Peyer's patch (tissue), 4 donors: ENCODE measurements around the gene GLS. TPM values are rescaled to one million over a fixed set of nuclear protein-coding genes. Genes with fewer than 3 reads are reported as not detected.

Source experiments
- DNase-seq, 3 donors: peaks; one replicate each; pipeline ENCODE4 v3.0.0-alpha.2; 2017 to 2019
- H3K27ac ChIP-seq, 4 donors: fragments of 200-600 bp; sonication (generic); one replicate each; pipeline ENCODE4 v1.5.1; 2016 to 2019
- H3K27me3 ChIP-seq, 2 donors: fragments of 200-600 bp; sonication (generic); one replicate each; pipeline ENCODE4 v1.5.1; 2019
- H3K36me3 ChIP-seq, 3 donors: fragments of 200-600 bp; sonication (generic); one replicate each; pipeline ENCODE4 v1.5.1; 2016 to 2019
- H3K4me1 ChIP-seq, 4 donors: fragments of 200-600 bp; sonication (generic); one replicate each; pipeline ENCODE4 v1.5.1; 2016 to 2019
- H3K4me3 ChIP-seq, 4 donors: fragments of 200-600 bp; sonication (generic); 1 replicate in 3 of 4; 2 replicates in 1 of 4; pipeline ENCODE4 v1.5.1; 2016 to 2019; ENCODE audit warnings: mild to moderate bottlenecking in 1 of 4
- H3K9me3 ChIP-seq, 4 donors: fragments of 200-600 bp; sonication (generic); one replicate each; pipeline ENCODE4 v1.5.1; 2016 to 2019; ENCODE audit warnings: mild to moderate bottlenecking in 1 of 4
- POLR2A ChIP-seq, 2 donors: fragments of 450-650 bp; IDR thresholded peaks; one replicate each; pipeline ENCODE4 v1.5.1; 2017; ENCODE audit warnings: antibody characterized with exemption in 2 of 2, mild to moderate bottlenecking in 2 of 2, moderate library complexity in 2 of 2
- total RNA-seq, 4 donors: library from RNA; depleted of rRNA; stranded (reverse); fragments of >200 nt; gene quantifications; one replicate each; pipeline ENCODE4 v1.1.0, GENCODE V29; 2016
- TF ChIP-seq, protein P1 (sequence below), 6 experiments: fragments of 450-650 bp in 4 of 6; fragments of 200-600 bp in 2 of 6; sonication (generic) in 1 of 6; IDR thresholded peaks; one replicate each; pipeline ENCODE4 v1.5.1; 2017 to 2019; ENCODE audit warnings: antibody characterized with exemption in 6 of 6, mild to moderate bottlenecking in 3 of 6, moderate library complexity in 1 of 6

The GLS gene
- total RNA-seq, 4 donors from 2014 or later, result 232 to 298 (median 258) TPM

GRCh38 chr2:190938771-190939335 lies 58.2 kb downstream of the GLS start:
- no peak overlapping the region for H3K4me3 ChIP-seq
- TF ChIP-seq, protein P1, sequence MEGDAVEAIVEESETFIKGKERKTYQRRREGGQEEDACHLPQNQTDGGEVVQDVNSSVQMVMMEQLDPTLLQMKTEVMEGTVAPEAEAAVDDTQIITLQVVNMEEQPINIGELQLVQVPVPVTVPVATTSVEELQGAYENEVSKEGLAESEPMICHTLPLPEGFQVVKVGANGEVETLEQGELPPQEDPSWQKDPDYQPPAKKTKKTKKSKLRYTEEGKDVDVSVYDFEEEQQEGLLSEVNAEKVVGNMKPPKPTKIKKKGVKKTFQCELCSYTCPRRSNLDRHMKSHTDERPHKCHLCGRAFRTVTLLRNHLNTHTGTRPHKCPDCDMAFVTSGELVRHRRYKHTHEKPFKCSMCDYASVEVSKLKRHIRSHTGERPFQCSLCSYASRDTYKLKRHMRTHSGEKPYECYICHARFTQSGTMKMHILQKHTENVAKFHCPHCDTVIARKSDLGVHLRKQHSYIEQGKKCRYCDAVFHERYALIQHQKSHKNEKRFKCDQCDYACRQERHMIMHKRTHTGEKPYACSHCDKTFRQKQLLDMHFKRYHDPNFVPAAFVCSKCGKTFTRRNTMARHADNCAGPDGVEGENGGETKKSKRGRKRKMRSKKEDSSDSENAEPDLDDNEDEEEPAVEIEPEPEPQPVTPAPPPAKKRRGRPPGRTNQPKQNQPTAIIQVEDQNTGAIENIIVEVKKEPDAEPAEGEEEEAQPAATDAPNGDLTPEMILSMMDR (IDR thresholded peaks at IDR 0.05), result no peak
- no peak for TF ChIP-seq POLR2A (IDR thresholded peaks at IDR 0.05)
- no peaks in the 10 kb centered on the region for H3K9me3 ChIP-seq
- no peaks in the 10 kb centered on the region for H3K4me1 ChIP-seq
- H3K36me3 ChIP-seq, result peaks cover 0 to 2% (median 0%) of the 10 kb centered on the region in 3 donors
- H3K27ac ChIP-seq, result no peak overlapping the region
- no peak for DNase-seq
- no peaks in the 10 kb centered on the region for H3K27me3 ChIP-seq

GRCh38 chr2:190940454-190940853 lies 59.8 kb downstream of the GLS start:
- Histone ChIP-seq H3K27ac (no peak overlapping the region), H3K9me3 (no peaks in the 10 kb centered on the region), H3K27me3 (no peaks in the 10 kb centered on the region), H3K36me3 (no peaks in the 10 kb centered on the region), H3K4me1 (no peaks in the 10 kb centered on the region), H3K4me3 (no peak overlapping the region)
- DNase-seq, result no peak
- TF ChIP-seq POLR2A (IDR thresholded peaks at IDR 0.05), result no peak
- TF ChIP-seq, protein P1 (IDR thresholded peaks at IDR 0.05), result no peak

GRCh38 chr2:190941571-190941970 lies 61.0 kb downstream of the GLS start:
- Histone ChIP-seq H3K9me3 (no peaks in the 10 kb centered on the region), H3K27ac (no peak overlapping the region), H3K4me1 (no peaks in the 10 kb centered on the region), H3K36me3 (no peaks in the 10 kb centered on the region), H3K4me3 (no peak overlapping the region), H3K27me3 (no peaks in the 10 kb centered on the region)
- TF ChIP-seq, protein P1 (IDR thresholded peaks at IDR 0.05), result no peak
- no peak for TF ChIP-seq POLR2A (IDR thresholded peaks at IDR 0.05)
- DNase-seq, result no peak

- Histone ChIP-seq H3K4me3 (no peak overlapping the region), H3K27ac (no peak overlapping the region), H3K27me3 (no peaks in the 10 kb centered on the region), H3K36me3 (no peaks in the 10 kb centered on the region), H3K4me1 (peaks cover 0 to 7% (median 2%) of the 10 kb centered on the region in 4 donors), H3K9me3 (no peaks in the 10 kb centered on the region)
- DNase-seq, result no peak
- TF ChIP-seq, protein P1 (IDR thresholded peaks at IDR 0.05), result no peak
- TF ChIP-seq POLR2A (IDR thresholded peaks at IDR 0.05), result no peak
Observed at GRCh38 chr2:190942697-190943096, 62.1 kb downstream of the GLS start.

DNA sequence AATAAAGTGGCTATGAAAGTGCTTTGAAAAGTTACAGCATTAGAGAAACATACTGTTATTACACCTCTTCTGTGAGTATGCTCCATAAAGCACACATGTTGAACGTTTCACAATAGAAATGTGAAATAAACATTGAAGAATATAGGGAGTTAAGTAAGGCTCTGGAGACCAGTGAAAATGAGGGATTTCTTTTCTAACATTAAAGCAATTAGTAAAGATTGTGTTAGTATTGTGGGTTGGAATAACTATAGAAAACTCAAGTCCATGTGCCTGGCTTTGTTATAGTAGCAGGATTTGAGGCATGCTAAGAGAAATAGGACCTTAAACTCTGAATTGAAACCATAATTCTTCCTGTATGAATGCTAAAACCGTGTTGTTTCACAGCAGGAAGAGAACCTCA lies 63.1 kb downstream of the GLS start:
- DNase-seq, result no peak
- no peaks in the 10 kb centered on the region for H3K9me3 ChIP-seq
- no peaks in the 10 kb centered on the region for H3K27me3 ChIP-seq
- H3K27ac ChIP-seq, result no peak overlapping the region
- no peaks in the 10 kb centered on the region for H3K36me3 ChIP-seq
- H3K4me3 ChIP-seq, result no peak overlapping the region
- H3K4me1 ChIP-seq, result peaks cover 0 to 13% (median 7%) of the 10 kb centered on the region in 4 donors
- no peak for TF ChIP-seq POLR2A (IDR thresholded peaks at IDR 0.05)
- TF ChIP-seq, protein P1 (IDR thresholded peaks at IDR 0.05), result no peak

DNA sequence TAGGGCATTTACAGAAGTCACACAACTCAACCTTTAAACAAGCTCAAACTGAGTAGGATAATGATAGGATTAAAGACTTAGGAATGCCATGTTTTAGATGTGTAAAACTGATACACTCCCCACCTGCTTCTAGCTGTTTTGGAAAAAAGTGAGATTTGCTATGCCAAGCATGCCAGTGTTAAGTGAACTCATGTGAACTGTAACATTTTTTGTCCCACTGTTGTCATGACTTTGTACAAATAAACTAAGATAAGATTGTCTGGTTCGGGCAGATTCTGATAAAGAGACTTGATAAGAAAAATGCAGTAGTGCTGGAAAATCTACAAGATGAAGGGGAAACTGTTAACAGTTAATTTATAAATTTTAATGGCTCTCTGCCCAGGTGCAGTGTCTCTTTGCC lies 66.5 kb downstream of the GLS start:
- no peaks in the 10 kb centered on the region for H3K9me3 ChIP-seq
- DNase-seq, result no peak
- TF ChIP-seq, protein P1 (IDR thresholded peaks at IDR 0.05), result no peak
- no peak for TF ChIP-seq POLR2A (IDR thresholded peaks at IDR 0.05)
- H3K36me3 ChIP-seq, result no peaks in the 10 kb centered on the region
- no peak overlapping the region for H3K4me3 ChIP-seq
- no peaks in the 10 kb centered on the region for H3K27me3 ChIP-seq
- peak overlapping the region in 2 of 4 donors; percentile 42 to 50 for H3K27ac ChIP-seq
- peaks cover 0 to 16% (median 7%) of the 10 kb centered on the region in 4 donors for H3K4me1 ChIP-seq
